Natural killer cell treated with Interleukin-12 subunit alpha and Interleukin-12 subunit beta and Interleukin-15 and Interleukin-18, amount 100 ng/mL, for 72 hours (primary cell): ENCODE measurements around the gene TRAPPC3. TPM values are rescaled to one million over a fixed set of nuclear protein-coding genes. Genes with fewer than 3 reads are reported as not detected.

ENCODE experiments used
- ATAC-seq, 2 donors: fragments of 150-1000 bp; cut with Tn5 transposase in 1 of 2; sonication (Bioruptor Pico), chemical (Tn5 transposase) in 1 of 2; 2 replicates each; pipeline ENCODE4 v1.10.0; 2021
- DNase-seq: peaks from one replicate; pipeline ENCODE4 v3.0.0; 2022; ENCODE audit warnings: low spot score
- H3K27ac Mint-ChIP-seq, 2 donors: 1 replicate in 1 of 2; 2 replicates in 1 of 2; pipeline ENCODE4 v1.8.0; 2022; ENCODE audit warnings: mixed read lengths in 2 of 2, mild to moderate bottlenecking in 1 of 2, moderate library complexity in 1 of 2
- H3K27me3 Mint-ChIP-seq, 2 donors: 1 replicate in 1 of 2; 2 replicates in 1 of 2; pipeline ENCODE4 v1.8.0; 2022; ENCODE audit warnings: mixed read lengths in 2 of 2
- H3K36me3 Mint-ChIP-seq: one replicate; pipeline ENCODE4 v1.8.0; 2022; ENCODE audit warnings: mixed read lengths
- H3K4me1 Mint-ChIP-seq, 2 donors: 1 replicate in 1 of 2; 2 replicates in 1 of 2; pipeline ENCODE4 v1.8.0; 2022; ENCODE audit warnings: low read depth in 2 of 2, mixed read lengths in 2 of 2, mild to moderate bottlenecking in 1 of 2
- H3K4me3 Mint-ChIP-seq: one replicate; pipeline ENCODE4 v1.8.0; 2022; ENCODE audit warnings: mixed read lengths
- H3K9me3 Mint-ChIP-seq: 2 replicates; pipeline ENCODE4 v1.8.0; 2022; ENCODE audit warnings: mixed read lengths
- total RNA-seq, 2 donors: library from RNA; stranded (reverse); gene quantifications; one replicate each; pipeline ENCODE4 v1.2.3, GENCODE V29; 2022

TRAPPC3 gene
- total RNA-seq, 2 donors from 2014 or later: 58.4 to 69.2 TPM

DNA sequence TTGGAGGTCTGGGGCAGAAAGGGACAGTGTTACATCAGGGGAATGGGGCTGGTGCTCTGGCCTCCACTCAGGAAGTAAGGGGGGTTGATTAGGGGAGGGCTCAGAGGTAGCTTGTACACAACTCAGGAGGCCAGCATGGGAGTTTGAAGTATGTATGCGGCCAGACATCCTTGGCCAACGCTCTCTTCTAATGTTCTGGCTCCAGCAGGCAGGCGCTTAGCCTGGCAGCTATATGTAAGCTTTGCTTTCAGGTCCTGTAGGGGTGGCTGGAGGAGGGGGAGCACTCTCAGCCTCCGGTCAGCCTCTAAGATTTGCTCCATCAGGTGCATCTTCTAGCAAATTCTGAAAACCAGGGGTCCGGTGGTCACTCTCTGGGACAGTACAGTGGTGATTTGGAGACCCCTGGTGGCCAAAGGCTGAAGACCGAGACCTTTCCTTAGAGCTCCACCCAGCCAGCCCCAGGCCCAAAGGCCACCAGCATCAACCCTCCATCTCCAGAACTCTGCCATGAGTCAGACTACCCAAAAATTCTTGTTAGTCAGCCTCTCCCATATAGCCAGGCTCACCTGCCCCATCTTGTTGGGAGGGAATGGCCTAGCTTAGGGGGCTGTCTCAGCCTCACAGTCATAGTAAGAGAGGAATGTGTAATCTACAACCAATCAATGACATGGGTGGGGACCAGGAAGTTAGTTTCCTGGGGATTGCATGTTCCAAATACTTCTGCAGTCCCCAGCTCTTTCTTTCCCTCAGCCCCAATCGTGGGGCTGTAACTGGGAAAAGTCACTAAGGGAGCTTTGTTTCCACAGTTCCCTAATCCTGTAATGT, 14.6 kb downstream of the TRAPPC3 start:
- peaks cover 5% of the 10 kb centered on the region for H3K36me3 Mint-ChIP-seq
- H3K27ac Mint-ChIP-seq: no peak overlapping the region
- peak; percentile 68 to 73 for ATAC-seq
- peaks cover 0 to 4% of the 10 kb centered on the region in 2 donors for H3K4me1 Mint-ChIP-seq
- H3K4me3 Mint-ChIP-seq: no peak overlapping the region
- no peaks in the 10 kb centered on the region for H3K9me3 Mint-ChIP-seq
- no peak for DNase-seq
- no peaks in the 10 kb centered on the region for H3K27me3 Mint-ChIP-seq

GRCh38 chr1:36134031-36134430, 15.3 kb downstream of the TRAPPC3 start:
- DNase-seq (no peak), ATAC-seq (no peak)
- no peak overlapping the region for H3K27ac Mint-ChIP-seq
- no peaks in the 10 kb centered on the region for H3K36me3 Mint-ChIP-seq
- H3K27me3 Mint-ChIP-seq: no peaks in the 10 kb centered on the region
- no peaks in the 10 kb centered on the region for H3K9me3 Mint-ChIP-seq
- H3K4me1 Mint-ChIP-seq: no peaks in the 10 kb centered on the region
- no peak overlapping the region for H3K4me3 Mint-ChIP-seq

GRCh38 chr1:36133484-36133883, 15.8 kb downstream of the TRAPPC3 start:
- DNase-seq (no peak), ATAC-seq (no peak)
- Mint-ChIP-seq H3K36me3 (no peaks in the 10 kb centered on the region), H3K4me1 (no peaks in the 10 kb centered on the region), H3K9me3 (no peaks in the 10 kb centered on the region), H3K4me3 (no peak overlapping the region), H3K27ac (no peak overlapping the region), H3K27me3 (no peaks in the 10 kb centered on the region)

DNA sequence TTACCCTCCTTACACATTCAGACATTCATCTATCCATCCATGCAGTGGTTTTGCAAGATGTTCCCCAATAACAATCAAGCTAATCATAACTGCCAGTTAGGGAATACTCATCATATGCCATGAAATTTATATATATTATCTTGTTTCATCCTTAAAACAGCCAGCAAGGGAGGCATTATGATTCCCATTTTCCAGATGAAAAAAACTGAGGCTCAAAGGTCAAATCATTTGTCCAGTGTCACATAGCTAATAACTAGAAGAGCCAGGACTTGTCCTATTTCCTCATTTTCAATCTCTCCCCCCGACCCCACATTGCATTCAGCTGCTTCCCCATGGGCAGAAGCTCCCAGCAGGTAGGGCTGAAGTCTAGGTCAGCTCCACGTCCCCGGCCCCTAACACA, 17.3 kb downstream of the TRAPPC3 start:
- Mint-ChIP-seq H3K27ac (no peak overlapping the region), H3K36me3 (no peaks in the 10 kb centered on the region), H3K4me1 (peaks cover 0 to under 1% of the 10 kb centered on the region in 2 donors), H3K9me3 (no peaks in the 10 kb centered on the region), H3K4me3 (no peak overlapping the region), H3K27me3 (no peaks in the 10 kb centered on the region)
- DNase-seq (no peak), ATAC-seq (no peak)

- DNase-seq: no peak
- no peaks in the 10 kb centered on the region for H3K36me3 Mint-ChIP-seq
- ATAC-seq: no peak
- no peak overlapping the region for H3K4me3 Mint-ChIP-seq
- no peaks in the 10 kb centered on the region for H3K9me3 Mint-ChIP-seq
- no peak overlapping the region for H3K27ac Mint-ChIP-seq
- H3K27me3 Mint-ChIP-seq: peaks cover 12 to 19% of the 10 kb centered on the region in 2 donors
- peaks cover 14 to 21% of the 10 kb centered on the region in 2 donors for H3K4me1 Mint-ChIP-seq
Measured at GRCh38 chr1:36128905-36129206, 20.4 kb downstream of the TRAPPC3 start.

GRCh38 chr1:36128126-36128904, 21.0 kb downstream of the TRAPPC3 start:
- no peak overlapping the region for H3K4me3 Mint-ChIP-seq
- H3K9me3 Mint-ChIP-seq: no peaks in the 10 kb centered on the region
- peaks cover 18 to 24% of the 10 kb centered on the region in 2 donors for H3K4me1 Mint-ChIP-seq
- H3K36me3 Mint-ChIP-seq: no peaks in the 10 kb centered on the region
- H3K27me3 Mint-ChIP-seq: peaks cover 15 to 24% of the 10 kb centered on the region in 2 donors
- no peak for DNase-seq
- H3K27ac Mint-ChIP-seq: no peak overlapping the region
- no peak for ATAC-seq

DNA sequence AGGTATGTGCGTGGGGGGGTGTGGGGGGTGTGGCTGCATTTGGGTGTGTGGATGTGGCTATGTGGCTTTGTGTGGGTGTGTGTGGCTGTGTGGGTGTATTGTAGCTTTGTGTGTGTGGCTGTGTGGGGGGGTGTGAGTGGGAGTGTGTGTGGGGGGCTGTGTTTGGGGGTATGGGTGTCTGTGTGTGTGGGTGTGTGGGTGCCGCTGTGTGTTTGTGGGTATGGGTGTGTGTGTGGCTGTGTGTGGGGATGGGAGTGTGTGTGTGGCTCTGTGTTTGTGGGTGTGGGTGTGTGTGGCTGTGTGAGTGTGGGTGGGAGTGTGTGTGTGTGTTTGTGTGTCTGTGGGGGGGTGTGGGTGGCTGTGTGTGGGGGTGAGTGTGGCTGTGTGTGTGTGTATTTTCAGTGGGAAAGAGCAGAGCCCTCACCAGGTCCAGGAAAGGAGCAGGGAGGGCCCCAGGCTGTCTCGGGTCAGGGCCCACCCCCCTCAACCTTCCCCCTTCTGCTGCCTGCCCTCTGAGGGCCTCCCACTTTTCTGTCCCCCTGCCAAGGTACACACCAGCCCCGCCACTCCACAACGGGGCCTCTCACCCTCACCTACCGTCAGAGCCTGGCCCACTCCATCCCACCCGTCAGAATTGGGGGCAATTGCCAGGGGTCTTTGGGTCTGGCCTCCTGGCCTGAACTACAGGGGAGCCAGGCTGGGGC, 22.3 kb downstream of the TRAPPC3 start:
- no peak for DNase-seq
- Mint-ChIP-seq H3K9me3 (no peaks in the 10 kb centered on the region), H3K4me1 (peaks cover 23 to 25% of the 10 kb centered on the region in 2 donors), H3K4me3 (no peak overlapping the region), H3K36me3 (no peaks in the 10 kb centered on the region), H3K27me3 (peaks cover 23 to 36% of the 10 kb centered on the region in 2 donors), H3K27ac (no peak overlapping the region)
- no peak for ATAC-seq

GRCh38 chr1:36126005-36126716, 23.1 kb downstream of the TRAPPC3 start:
- peaks cover 23 to 25% of the 10 kb centered on the region in 2 donors for H3K4me1 Mint-ChIP-seq
- H3K36me3 Mint-ChIP-seq: no peaks in the 10 kb centered on the region
- H3K4me3 Mint-ChIP-seq: peak overlapping the region; percentile 52
- ATAC-seq (no peak), DNase-seq (no peak)
- H3K27ac Mint-ChIP-seq: peak overlapping the region in 1 of 2 donors; percentile 74
- H3K27me3 Mint-ChIP-seq: peaks cover 23 to 36% of the 10 kb centered on the region in 2 donors
- H3K9me3 Mint-ChIP-seq: no peaks in the 10 kb centered on the region

DNA sequence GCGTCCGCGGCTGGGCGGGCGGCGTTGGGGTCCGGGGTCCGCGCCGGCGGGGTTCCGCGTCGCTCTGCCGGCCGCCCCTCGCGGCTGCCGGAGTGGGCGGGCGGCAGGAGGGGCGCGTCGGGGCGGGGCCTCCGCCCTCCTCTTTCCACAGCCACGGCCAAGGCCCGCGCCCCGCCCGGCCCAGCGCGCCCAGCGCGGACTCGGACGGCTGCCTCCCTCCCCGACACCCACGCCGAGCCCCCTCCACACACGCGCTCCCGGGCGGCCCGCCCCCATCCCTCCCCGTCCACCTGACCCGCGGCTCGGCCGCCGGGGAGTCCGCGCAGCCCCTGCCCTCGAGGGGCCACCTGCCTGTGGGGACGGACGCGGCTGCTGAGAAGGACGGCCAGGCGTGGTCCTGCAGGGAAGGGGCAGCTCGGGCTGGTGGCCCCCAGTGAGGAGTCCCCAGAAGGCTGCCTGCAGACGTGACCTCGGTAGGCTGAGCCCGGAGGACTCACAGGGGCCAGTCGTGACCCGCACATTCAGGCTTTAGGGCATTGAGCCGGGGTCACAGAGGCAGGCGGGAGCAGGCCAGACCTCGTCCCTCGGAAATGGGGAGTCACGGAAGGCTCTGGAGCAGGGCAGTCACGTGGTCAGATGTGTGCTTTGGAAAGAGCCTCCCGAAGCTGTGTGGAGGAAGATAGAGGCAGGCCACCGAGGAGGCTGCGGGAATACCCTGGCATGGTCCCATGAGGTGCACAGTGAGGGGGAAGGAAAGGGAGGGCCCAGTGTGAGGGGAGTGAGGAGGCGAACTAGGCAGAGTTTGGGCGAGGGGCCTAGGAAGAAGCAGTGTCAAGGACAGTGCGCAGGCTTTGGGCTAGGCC, 23.9 kb downstream of the TRAPPC3 start, which contains the start of gene COL8A2:
Gene COL8A2 (minus strand): TSS at position 94 of the 863 bp plus-strand sequence. CDS start 24,980 bp downstream, outside the sequence.
- DNase-seq: no peak
- H3K36me3 Mint-ChIP-seq: no peaks in the 10 kb centered on the region
- no peaks in the 10 kb centered on the region for H3K9me3 Mint-ChIP-seq
- peak within 1 kb of the TSS; percentile 63 for H3K4me3 Mint-ChIP-seq
- peak; percentile 13 to 65 for ATAC-seq
- H3K27me3 Mint-ChIP-seq: peaks cover 23 to 36% of the 10 kb centered on the region in 2 donors
- H3K27ac Mint-ChIP-seq: peak within 1 kb of the TSS in 1 of 2 donors; percentile 74
- peaks cover 23 to 25% of the 10 kb centered on the region in 2 donors for H3K4me1 Mint-ChIP-seq

DNA sequence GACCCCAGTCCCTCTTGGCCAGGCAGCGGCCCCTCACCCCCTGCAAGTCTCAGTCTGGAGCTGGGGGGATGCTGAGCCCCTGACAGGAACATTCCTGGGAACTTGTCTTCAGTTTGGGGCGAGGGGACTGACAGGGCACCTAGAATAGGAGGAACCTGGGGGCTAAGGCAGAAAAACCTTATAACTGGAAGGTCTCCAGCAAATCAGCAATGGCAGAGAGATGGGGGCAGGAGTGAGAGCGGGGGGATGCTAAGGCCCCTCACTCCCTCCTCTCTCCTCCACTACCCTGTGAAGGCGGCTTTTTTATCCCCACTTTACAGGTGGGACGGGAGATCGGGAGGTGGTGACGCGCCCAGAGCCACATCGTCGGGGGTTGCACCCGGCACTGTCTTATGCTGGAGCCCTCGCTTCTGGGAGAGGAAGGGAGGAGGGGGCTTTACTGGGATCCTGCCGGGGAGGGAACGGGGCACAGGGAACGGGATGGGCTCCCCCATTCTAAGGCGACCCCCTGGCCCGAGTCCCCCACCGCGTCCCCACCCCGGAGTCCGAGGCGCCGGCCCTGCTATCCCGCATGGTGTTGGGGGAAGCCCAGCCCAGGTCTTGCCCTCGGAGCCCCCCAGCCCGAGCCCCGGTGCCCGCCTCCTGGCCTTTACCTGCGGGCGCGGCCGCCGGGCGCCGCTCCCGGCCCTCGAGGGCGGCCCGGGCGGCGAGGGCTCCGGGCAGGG, 24.7 kb downstream of the TRAPPC3 start:
- Mint-ChIP-seq H3K27ac (no peak overlapping the region), H3K4me3 (peak overlapping the region; percentile 63), H3K36me3 (no peaks in the 10 kb centered on the region), H3K27me3 (peaks cover 23 to 36% of the 10 kb centered on the region in 2 donors), H3K4me1 (peaks cover 23 to 25% of the 10 kb centered on the region in 2 donors), H3K9me3 (no peaks in the 10 kb centered on the region)
- no peak for ATAC-seq
- no peak for DNase-seq

DNA sequence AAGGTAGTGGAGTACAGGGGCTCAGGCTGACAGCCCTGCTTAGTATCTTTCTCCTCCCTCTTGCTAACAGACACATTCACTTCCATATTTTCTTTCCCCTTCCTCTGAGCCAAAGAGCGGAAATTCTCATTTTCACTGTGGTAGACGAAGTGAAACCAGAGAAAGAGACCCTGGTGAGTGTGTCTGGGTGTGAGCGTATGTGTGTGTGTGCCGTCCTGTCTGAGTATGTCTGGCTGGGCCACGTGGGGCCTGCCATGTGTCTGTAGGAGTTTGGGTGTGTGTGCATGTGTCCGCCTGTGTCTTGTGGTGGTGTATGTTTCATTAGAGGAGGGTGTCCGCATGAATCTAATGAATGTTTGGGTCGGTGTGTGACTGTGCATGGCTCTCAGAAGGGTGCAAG, 25.9 kb downstream of the TRAPPC3 start:
- H3K27me3 Mint-ChIP-seq: peaks cover 23 to 36% of the 10 kb centered on the region in 2 donors
- H3K27ac Mint-ChIP-seq: no peak overlapping the region
- DNase-seq (no peak), ATAC-seq (no peak)
- H3K9me3 Mint-ChIP-seq: no peaks in the 10 kb centered on the region
- H3K4me3 Mint-ChIP-seq: peak overlapping the region; percentile 6
- H3K36me3 Mint-ChIP-seq: no peaks in the 10 kb centered on the region
- peaks cover 23 to 25% of the 10 kb centered on the region in 2 donors for H3K4me1 Mint-ChIP-seq
